Measurements from ENCODE around the gene MRPS5. TPM values are rescaled to one million over a fixed set of nuclear protein-coding genes. Genes with fewer than 3 reads are reported as not detected.

The MRPS5 gene
- total and polyA plus RNA-seq, 2 donors from 2014 or later, result 53.1 to 118 TPM

DNA sequence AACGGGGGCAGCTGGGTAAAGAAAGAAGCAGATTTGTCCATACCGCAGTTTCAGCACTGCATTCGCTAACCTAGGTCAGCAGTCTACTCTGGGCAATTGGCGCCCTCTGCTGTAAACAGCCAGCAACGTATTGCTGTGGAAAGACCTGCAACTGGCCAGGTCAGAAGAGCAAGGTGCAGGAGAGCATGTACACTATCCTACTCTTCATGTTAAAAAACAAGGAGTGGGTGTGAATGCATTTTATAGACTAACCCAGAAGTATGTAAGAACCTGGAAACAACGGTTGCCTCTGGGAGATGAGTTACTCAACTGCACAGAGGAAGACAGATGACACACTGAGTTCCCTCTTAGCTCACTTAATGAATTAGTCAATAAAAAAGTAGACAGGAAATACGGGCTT lies 6.2 kb downstream of the MRPS5 start:
- no peaks in the 10 kb centered on the region for H3K27me3 ChIP-seq (ENCODE audit: control insufficient read depth, insufficient read depth, low read length)
- no peak overlapping the region for H3K27ac ChIP-seq (ENCODE audit: low read depth in 2 of 2, low read length in 2 of 2)
- no peaks in the 10 kb centered on the region for H3K9me3 ChIP-seq (ENCODE audit: control insufficient read depth in 2 of 3, insufficient read depth in 1 of 3, low read length in 3 of 3)
- peak; percentile 76 to 86 (median 80) for DNase-seq
- intact Hi-C loops (cut with DNase I), result no loop called here
- no peak for FAIRE-seq
- no peak overlapping the region for H3K9ac ChIP-seq (ENCODE audit: low read length in 3 of 3)
- TF ChIP-seq CTCF (IDR thresholded peaks at IDR 0.05; ENCODE audit: borderline replicate concordance, extremely low read depth, insufficient read depth), result peak; percentile 83
- H3K4me1 ChIP-seq (ENCODE audit: control insufficient read depth in 2 of 3, insufficient read depth in 2 of 3, low read depth in 1 of 3, low read length in 3 of 3), result peaks cover 0 to 3% (median 1%) of the 10 kb centered on the region in 3 donors
- H3K36me3 ChIP-seq (ENCODE audit: control insufficient read depth in 2 of 3, insufficient read depth in 3 of 3, low read length in 3 of 3), result peaks cover 0 to 6% (median 1%) of the 10 kb centered on the region in 3 donors
- no peak overlapping the region for H3K4me3 ChIP-seq (ENCODE audit: low read length in 3 of 3)

DNA sequence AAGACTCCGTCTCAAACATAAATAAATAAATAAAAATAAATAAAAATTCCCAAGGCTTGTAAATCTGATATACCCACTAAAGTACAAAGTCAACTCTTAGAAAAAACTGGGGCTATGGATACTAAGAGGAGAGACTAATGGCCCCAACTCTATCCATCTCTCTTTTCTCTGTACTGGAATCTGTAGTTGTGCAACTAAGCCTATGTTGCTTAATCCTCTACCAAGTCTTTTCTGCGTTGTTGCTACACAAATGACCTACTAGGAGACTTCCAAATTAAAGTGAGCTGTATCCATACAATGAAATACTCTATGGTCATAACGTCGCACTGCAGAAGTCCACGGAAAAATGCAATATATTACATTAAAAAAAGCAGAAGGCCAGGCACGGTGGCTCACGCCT lies 8.1 kb downstream of the MRPS5 start:
- Histone ChIP-seq H3K27me3 (ENCODE audit: control insufficient read depth, insufficient read depth, low read length) (no peaks in the 10 kb centered on the region), H3K9ac (ENCODE audit: low read length in 3 of 3) (no peak overlapping the region), H3K36me3 (ENCODE audit: control insufficient read depth in 2 of 3, insufficient read depth in 3 of 3, low read length in 3 of 3) (peaks cover 6 to 17% (median 13%) of the 10 kb centered on the region in 3 donors), H3K9me3 (ENCODE audit: control insufficient read depth in 2 of 3, insufficient read depth in 1 of 3, low read length in 3 of 3) (no peaks in the 10 kb centered on the region), H3K27ac (ENCODE audit: low read depth in 2 of 2, low read length in 2 of 2) (no peak overlapping the region), H3K4me1 (ENCODE audit: control insufficient read depth in 2 of 3, insufficient read depth in 2 of 3, low read depth in 1 of 3, low read length in 3 of 3) (peaks cover 0 to 3% (median 0%) of the 10 kb centered on the region in 3 donors), H3K4me3 (ENCODE audit: low read length in 3 of 3) (no peak overlapping the region)
- TF ChIP-seq CTCF (IDR thresholded peaks at IDR 0.05; ENCODE audit: borderline replicate concordance, extremely low read depth, insufficient read depth), result no peak
- FAIRE-seq (no peak), DNase-seq (no peak)
- intact Hi-C loops (cut with DNase I), result no loop called here

DNA sequence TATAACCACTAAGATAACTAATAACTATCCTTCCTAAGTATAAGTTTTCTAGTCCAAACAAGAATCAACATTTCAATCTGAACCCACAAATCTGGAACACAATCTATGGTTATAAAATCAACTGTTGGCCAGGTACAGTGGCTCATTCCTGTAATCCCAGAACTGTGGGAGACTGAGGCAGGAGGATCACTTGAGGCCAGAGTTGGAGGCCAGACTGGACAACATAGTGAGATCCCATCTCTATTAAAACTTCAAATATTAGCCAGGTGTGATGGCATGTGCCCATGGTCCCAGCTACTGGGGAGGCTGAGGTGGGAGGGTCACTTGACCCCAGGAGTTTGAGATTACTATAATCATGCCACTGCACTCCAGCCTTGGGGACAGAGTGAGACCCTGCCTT lies 11.2 kb downstream of the MRPS5 start:
- Histone ChIP-seq H3K27me3 (ENCODE audit: control insufficient read depth, insufficient read depth, low read length) (no peaks in the 10 kb centered on the region), H3K4me1 (ENCODE audit: control insufficient read depth in 2 of 3, insufficient read depth in 2 of 3, low read depth in 1 of 3, low read length in 3 of 3) (no peaks in the 10 kb centered on the region), H3K4me3 (ENCODE audit: low read length in 3 of 3) (no peak overlapping the region), H3K27ac (ENCODE audit: low read depth in 2 of 2, low read length in 2 of 2) (no peak overlapping the region), H3K9ac (ENCODE audit: low read length in 3 of 3) (no peak overlapping the region), H3K9me3 (ENCODE audit: control insufficient read depth in 2 of 3, insufficient read depth in 1 of 3, low read length in 3 of 3) (no peaks in the 10 kb centered on the region), H3K36me3 (ENCODE audit: control insufficient read depth in 2 of 3, insufficient read depth in 3 of 3, low read length in 3 of 3) (peaks cover 15 to 39% (median 37%) of the 10 kb centered on the region in 3 donors)
- no peak for DNase-seq
- intact Hi-C loops (cut with DNase I), result no loop called here
- FAIRE-seq, result no peak
- TF ChIP-seq CTCF (IDR thresholded peaks at IDR 0.05; ENCODE audit: borderline replicate concordance, extremely low read depth, insufficient read depth), result no peak

- TF ChIP-seq CTCF (IDR thresholded peaks at IDR 0.05; ENCODE audit: borderline replicate concordance, extremely low read depth, insufficient read depth), result no peak
- no peaks in the 10 kb centered on the region for H3K4me1 ChIP-seq (ENCODE audit: control insufficient read depth in 2 of 3, insufficient read depth in 2 of 3, low read depth in 1 of 3, low read length in 3 of 3)
- no peaks in the 10 kb centered on the region for H3K27me3 ChIP-seq (ENCODE audit: control insufficient read depth, insufficient read depth, low read length)
- H3K36me3 ChIP-seq (ENCODE audit: control insufficient read depth in 2 of 3, insufficient read depth in 3 of 3, low read length in 3 of 3), result peaks cover 15 to 47% (median 39%) of the 10 kb centered on the region in 3 donors
- no peak overlapping the region for H3K4me3 ChIP-seq (ENCODE audit: low read length in 3 of 3)
- FAIRE-seq, result no peak
- no peak overlapping the region for H3K27ac ChIP-seq (ENCODE audit: low read depth in 2 of 2, low read length in 2 of 2)
- H3K9ac ChIP-seq (ENCODE audit: low read length in 3 of 3), result no peak overlapping the region
- DNase-seq, result no peak
- no peaks in the 10 kb centered on the region for H3K9me3 ChIP-seq (ENCODE audit: control insufficient read depth in 2 of 3, insufficient read depth in 1 of 3, low read length in 3 of 3)
- intact Hi-C loops (cut with DNase I), result no loop called here
Measured at GRCh38 chr2:95109260-95109659, 12.3 kb downstream of the MRPS5 start.

All from kidney (tissue), 14 donors.